Measurements from ENCODE around the gene NDST4.
"Not testable (repeated sequence)": the region's sequence is repeated elsewhere in the genome, so short reads cannot be mapped to it uniquely, and the experiment has no call there.

DNA sequence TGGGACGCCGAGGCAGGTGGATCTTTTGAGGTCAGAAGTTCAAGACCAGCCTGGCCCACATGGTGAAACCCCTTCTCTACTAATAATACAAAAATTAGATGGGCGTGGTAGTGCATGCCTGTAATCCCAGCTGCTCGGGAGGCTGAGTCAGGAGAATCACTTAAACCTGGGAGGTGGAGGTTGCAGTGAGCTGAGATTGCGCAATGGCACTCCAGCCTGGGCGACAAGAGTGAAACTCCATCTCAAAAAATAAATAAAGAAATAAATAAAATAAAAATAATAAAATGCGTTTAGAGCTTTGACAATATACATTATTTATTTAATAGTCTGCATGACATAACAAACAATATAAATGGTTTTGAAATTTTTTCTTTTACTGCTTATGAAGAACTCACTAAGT is 133.0 kb downstream of the NDST4 start:
- not testable (repeated sequence) for TF ChIP-seq EZH2 (IDR thresholded peaks at IDR 0.05; ENCODE audit: low read length)
- TF ChIP-seq, protein P1, sequence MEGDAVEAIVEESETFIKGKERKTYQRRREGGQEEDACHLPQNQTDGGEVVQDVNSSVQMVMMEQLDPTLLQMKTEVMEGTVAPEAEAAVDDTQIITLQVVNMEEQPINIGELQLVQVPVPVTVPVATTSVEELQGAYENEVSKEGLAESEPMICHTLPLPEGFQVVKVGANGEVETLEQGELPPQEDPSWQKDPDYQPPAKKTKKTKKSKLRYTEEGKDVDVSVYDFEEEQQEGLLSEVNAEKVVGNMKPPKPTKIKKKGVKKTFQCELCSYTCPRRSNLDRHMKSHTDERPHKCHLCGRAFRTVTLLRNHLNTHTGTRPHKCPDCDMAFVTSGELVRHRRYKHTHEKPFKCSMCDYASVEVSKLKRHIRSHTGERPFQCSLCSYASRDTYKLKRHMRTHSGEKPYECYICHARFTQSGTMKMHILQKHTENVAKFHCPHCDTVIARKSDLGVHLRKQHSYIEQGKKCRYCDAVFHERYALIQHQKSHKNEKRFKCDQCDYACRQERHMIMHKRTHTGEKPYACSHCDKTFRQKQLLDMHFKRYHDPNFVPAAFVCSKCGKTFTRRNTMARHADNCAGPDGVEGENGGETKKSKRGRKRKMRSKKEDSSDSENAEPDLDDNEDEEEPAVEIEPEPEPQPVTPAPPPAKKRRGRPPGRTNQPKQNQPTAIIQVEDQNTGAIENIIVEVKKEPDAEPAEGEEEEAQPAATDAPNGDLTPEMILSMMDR (optimal IDR thresholded peaks at IDR 0.05 in 1 of 3, IDR thresholded peaks at IDR 0.05 in 1 of 3, conservative IDR thresholded peaks at IDR 0.05 in 1 of 3; ENCODE audit: extremely low read depth in 1 of 3, insufficient read depth in 2 of 3, low read length in 3 of 3): not testable (repeated sequence)

Measured in keratinocyte (primary cell).